DMS114 treated with DMSO at 0.1 percent for 48 hours (cell line): Measurements from ENCODE around the gene BRD4.

Experiments used
- DNase-seq: peaks from one replicate; lab custom pipeline; 2025; ENCODE audit not compliant: unreplicated experiment; lab: John Stamatoyannopoulos, UW

The BRD4 gene

GRCh38 chr19:15291548-15292021 is 40.8 kb downstream of the BRD4 start:
- no peak for DNase-seq

- DNase-seq: no peak
These were observed 41.2 kb downstream of the BRD4 start for GRCh38 chr19:15291089-15291488.

- DNase-seq: no peak
These were observed 42.2 kb downstream of the BRD4 start for GRCh38 chr19:15290166-15290565.

GRCh38 chr19:15289673-15290072 is 42.7 kb downstream of the BRD4 start:
- DNase-seq: no peak

GRCh38 chr19:15288146-15288963 is 44.0 kb downstream of the BRD4 start:
- DNase-seq: no peak

- DNase-seq: no peak
These were observed 44.8 kb downstream of the BRD4 start for GRCh38 chr19:15287496-15287895.

GRCh38 chr19:15286688-15287365 is 45.5 kb downstream of the BRD4 start:
- DNase-seq: no peak

- no peak for DNase-seq
These were observed 46.3 kb downstream of the BRD4 start for GRCh38 chr19:15285896-15286591.

GRCh38 chr19:15284896-15285295 is 47.4 kb downstream of the BRD4 start:
- DNase-seq: no peak

GRCh38 chr19:15284091-15284490 is 48.2 kb downstream of the BRD4 start:
- no peak for DNase-seq

- no peak for DNase-seq
These were observed 49.0 kb downstream of the BRD4 start for GRCh38 chr19:15283141-15283883.

- no peak for DNase-seq
These were observed 50.0 kb downstream of the BRD4 start for GRCh38 chr19:15282311-15282705.

- no peak for DNase-seq
These were observed 51.2 kb downstream of the BRD4 start for GRCh38 chr19:15280915-15281683.

GRCh38 chr19:15280048-15280725 is 52.2 kb downstream of the BRD4 start:
- no peak for DNase-seq

GRCh38 chr19:15279326-15279904 is 52.9 kb downstream of the BRD4 start:
- no peak for DNase-seq

GRCh38 chr19:15276620-15277215 is 55.6 kb downstream of the BRD4 start:
- no peak for DNase-seq

GRCh38 chr19:15274477-15274876 is 57.9 kb downstream of the BRD4 start:
- DNase-seq: no peak

GRCh38 chr19:15269806-15270205 is 62.5 kb downstream of the BRD4 start:
- DNase-seq: no peak

- no peak for DNase-seq
These were observed 63.4 kb downstream of the BRD4 start for GRCh38 chr19:15268928-15269253.
